ENCODE measurements around the gene ANKRD40.

The ANKRD40 gene

GRCh38 chr17:50680126-50680525 lies 27.6 kb downstream of the ANKRD40 start:
- TF ChIP-seq CTCF (conservative IDR thresholded peaks at IDR 0.05; ENCODE audit: low read depth, low read length): no peak
- DNase-seq (ENCODE audit: low read depth): no peak
- H3K4me3 ChIP-seq (ENCODE audit: low read length): no peak overlapping the region

- no peak overlapping the region for H3K4me3 ChIP-seq (ENCODE audit: low read length)
- no peak for TF ChIP-seq CTCF (conservative IDR thresholded peaks at IDR 0.05; ENCODE audit: low read depth, low read length)
- no peak for DNase-seq (ENCODE audit: low read depth)
These were observed 28.6 kb downstream of the ANKRD40 start for GRCh38 chr17:50679008-50679544.

GRCh38 chr17:50677851-50678375 lies 29.8 kb downstream of the ANKRD40 start:
- no peak for DNase-seq (ENCODE audit: low read depth)
- no peak overlapping the region for H3K4me3 ChIP-seq (ENCODE audit: low read length)
- no peak for TF ChIP-seq CTCF (conservative IDR thresholded peaks at IDR 0.05; ENCODE audit: low read depth, low read length)

- TF ChIP-seq CTCF (conservative IDR thresholded peaks at IDR 0.05; ENCODE audit: low read depth, low read length): no peak
- no peak overlapping the region for H3K4me3 ChIP-seq (ENCODE audit: low read length)
- DNase-seq (ENCODE audit: low read depth): no peak
These were observed 31.4 kb downstream of the ANKRD40 start for GRCh38 chr17:50676065-50676975.

- no peak overlapping the region for H3K4me3 ChIP-seq (ENCODE audit: low read length)
- no peak for TF ChIP-seq CTCF (conservative IDR thresholded peaks at IDR 0.05; ENCODE audit: low read depth, low read length)
- no peak for DNase-seq (ENCODE audit: low read depth)
These were observed 32.1 kb downstream of the ANKRD40 start for GRCh38 chr17:50675627-50676026.

GRCh38 chr17:50675190-50675589 lies 32.5 kb downstream of the ANKRD40 start:
- DNase-seq (ENCODE audit: low read depth): no peak
- H3K4me3 ChIP-seq (ENCODE audit: low read length): no peak overlapping the region
- TF ChIP-seq CTCF (conservative IDR thresholded peaks at IDR 0.05; ENCODE audit: low read depth, low read length): no peak
